ENCODE measurements around the gene CHD1L.
"Not testable (repeated sequence)": the region's sequence is repeated elsewhere in the genome, so short reads cannot be mapped to it uniquely, and the experiment has no call there.

Gene CHD1L

DNA sequence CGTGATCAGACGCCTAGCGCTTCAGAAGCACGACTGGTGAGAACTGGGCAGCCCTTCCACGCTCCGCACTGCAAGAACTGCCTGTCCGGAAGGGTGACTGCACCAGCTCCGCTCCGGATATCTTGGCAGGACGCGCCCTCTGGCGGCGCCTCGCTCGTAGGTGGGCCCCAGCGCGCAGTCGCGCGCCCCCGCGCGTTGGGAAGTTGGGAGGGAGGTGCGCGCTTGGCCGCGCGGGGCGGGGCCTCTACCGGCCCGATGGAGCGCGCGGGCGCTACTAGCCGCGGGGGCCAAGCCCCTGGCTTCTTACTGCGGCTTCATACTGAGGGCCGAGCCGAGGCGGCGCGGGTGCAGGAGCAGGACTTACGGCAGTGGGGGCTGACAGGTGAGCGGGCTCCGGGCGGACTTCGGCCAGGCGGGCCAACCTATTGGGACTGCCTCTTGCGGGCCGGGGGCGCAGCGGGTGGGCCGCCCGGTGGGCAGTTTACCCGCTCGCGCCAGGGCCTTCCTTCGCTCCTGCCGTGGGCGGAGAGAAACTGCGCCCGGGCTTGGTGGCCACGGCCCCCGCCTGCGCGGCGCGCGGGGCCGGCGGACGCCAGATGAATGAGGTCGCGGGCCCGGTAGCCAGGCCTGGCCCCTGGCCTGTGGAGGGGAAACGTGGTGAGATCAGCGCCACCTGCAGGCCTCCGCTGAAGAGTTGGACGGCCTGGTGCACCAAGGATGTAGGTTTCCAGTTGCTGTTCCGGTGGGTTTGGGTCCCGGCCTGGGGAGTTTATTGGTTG is at the start of gene CHD1L:
Gene CHD1L (plus strand): TSS at position 236 of the 779 bp plus-strand sequence. CDS start 20 bp downstream, at position 256.
- FAIRE-seq = no peak

DNA sequence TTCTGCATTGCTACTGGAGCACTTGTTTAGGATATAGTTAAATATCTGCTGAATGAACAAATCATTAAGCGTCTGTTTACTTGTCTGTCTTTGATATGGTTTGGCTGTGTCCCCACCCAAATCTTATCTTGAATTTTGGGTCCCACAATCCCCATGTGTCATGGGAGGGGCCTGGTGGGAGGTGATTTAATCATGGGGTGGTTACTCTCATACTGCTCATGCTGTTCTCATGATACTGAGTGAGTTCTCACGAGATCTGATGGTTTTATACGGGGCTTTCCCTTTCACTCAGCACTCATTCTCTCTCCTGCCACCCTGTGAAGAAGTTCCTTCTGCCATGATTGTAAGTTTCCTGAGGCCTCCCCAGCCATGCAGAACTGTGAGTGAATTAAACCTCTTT is 45.2 kb upstream of the CHD1L start:
- FAIRE-seq = not testable (repeated sequence)

DNA sequence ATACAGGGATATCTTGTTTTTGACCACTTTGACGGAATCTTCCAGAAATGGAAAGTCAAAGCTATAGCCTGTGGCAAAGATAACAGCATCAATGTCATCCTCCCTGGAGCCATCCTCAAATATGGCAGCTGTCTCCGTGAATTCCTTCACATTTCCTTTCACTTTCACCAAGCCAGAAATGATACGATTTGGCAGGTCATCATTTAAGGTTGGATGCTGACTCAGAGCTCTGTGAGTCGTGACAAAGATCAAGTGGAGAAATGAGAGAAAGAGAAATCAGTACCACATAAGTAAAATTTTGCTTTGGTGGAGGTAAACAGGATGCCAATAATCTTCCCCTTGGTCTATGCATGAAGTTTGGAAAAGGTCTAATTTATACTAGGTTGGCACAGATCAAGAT is 41.2 kb upstream of the CHD1L start:
- no peak for FAIRE-seq

DNA sequence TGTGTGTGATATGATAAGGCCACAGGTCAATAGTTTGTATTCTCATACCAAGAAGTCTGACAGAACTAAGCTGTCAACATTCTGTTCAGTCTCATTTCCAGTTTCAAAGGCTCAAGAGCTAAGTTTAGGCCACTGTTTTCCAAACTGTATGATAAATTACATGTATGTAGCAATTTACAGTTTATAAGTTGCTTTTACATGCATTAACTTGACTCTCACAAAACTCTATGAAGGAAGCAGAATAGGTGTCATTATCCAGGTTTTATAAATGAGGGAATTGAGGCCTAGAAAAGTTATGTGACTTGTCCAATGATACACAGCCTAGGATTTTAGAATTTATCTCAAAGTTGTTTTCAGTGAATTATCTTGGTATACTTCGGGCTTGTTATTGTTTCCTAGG is 40.7 kb upstream of the CHD1L start:
- FAIRE-seq = no peak

DNA sequence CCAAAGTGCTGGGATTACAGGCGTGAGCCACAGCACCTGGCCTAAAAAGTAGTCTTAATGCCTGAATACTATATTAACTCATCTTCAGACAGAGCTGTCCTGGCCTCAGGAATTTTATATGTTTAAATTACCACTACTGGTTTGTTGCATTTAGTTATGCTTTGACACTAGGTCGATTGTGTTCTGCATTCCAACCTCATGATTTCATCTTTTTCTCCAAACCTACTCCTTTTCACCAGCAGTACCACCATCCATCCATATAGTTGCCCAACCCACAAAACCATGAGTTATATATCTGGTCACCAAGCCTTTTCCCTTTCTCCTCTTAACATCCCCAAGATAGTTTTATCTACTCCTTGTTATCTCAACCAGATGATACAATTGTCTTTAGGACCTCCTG is 39.9 kb upstream of the CHD1L start:
- no peak for FAIRE-seq

DNA sequence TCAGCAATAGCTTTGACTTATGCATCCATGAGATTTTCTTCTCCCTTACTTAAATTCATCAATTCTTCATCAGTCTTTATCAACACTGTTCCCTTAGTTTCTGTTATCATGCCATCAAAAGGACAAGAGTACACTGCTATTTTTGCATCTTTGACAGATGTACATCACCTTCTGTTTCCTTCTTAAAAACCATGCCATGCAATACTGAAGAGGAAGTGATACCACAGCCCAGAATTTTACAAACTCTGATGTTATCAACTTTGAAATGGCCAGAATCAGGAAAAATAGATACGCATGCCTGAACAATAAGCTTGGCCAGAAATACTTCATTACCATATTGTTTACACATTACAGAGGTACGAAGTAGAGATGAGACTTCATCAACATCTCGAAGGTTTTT is 38.4 kb upstream of the CHD1L start:
- no peak for FAIRE-seq

DNA sequence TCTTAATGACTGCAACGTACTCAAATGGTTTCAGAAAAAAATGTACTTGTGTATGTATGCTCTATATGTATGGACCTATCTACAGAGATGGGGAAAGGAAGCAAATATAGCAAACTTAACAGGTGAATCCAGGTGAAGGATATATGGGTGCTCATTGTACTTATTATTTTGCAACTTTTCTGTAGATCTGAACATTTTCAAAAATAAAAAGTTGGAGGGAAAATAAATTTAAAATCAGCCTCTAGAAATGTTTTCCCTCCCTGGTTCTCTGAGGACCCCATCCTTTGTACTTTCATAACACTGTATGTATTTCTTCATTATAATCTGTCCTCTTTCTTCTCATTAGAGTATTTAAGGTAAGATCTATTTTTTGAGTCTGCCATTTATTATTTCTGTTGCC is 35.3 kb upstream of the CHD1L start:
- peak; percentile 59 for FAIRE-seq

DNA sequence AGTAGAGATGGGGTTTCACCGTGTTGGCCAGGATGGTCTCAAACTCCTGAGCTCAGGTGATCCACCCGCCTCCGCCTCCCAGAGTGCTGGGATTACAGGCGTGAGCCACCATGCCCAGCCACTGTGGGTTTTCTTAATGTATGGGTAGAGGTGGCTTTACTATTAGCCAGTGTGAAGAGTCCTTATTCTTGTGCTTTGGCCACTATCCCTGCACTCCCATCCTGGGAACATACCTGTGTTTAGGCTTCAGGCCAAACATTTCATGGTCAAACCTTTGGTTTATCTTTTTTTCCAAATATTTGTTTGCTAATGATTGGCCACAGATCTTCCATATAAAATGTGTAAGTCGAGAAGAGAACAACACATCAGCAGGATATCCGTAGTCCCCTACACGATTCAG is 33.9 kb upstream of the CHD1L start:
- no peak for FAIRE-seq

DNA sequence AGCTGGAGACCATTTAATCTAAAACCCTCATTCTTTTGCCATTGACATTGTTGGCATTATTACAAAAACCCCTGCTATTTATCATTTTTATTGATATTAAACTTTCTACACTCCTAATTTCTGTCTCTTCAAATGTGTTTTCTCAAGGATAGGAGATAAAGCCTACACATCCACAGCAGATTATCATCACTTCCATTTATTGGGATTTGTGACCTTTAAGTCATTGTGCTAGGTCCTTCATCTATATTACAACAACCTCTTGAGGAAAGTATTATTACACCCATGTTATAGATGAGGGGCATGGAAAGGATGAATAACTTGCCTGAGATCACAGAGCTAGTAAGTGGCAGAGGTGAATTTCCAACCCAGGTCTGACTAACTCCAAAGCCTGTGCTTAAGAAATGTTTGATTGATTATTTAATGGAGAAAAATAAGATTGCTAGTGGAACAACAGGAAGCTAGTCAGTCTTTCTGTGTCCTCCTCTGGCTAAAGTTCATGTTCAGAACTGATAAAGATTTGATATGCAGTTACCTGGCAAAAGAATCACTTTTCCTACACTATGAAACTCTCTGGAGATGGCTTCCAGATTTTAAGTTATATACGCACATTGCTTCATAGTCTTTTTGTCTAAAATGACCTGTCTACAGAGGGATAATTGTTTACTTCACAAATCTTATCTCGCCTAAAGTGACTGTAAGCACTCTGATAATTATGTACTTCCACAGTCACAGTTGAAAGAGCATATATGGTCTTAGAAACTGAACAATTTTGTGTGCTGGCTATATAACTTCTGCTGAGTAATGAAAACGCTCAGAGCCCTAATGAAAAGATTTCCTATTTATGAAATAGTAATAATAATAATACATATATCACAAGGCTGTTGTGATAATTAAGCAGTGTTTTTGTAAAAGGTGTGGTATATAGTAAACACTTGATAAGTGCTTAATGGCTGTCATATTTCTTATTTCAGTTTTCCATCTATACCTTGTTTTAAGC is 32.4 kb upstream of the CHD1L start:
- FAIRE-seq = no peak

DNA sequence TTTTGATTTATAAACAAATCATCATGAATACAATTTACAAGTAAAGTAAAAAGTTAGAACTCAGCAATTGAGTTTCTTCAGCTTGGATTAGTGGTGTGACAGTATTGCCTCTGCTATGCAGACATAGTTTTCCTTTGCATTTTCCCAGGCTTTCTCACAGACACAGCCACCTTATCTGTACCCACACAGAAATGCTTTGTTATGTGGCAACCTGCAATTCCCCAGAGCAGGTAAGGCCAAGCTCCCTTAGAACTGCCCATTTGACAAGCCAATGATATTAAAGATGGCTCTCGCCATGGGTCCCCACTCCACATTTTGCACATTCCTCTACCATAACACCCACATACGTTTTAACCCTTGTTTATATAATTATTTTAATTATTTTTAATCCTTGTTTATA is 31.5 kb upstream of the CHD1L start:
- no peak for FAIRE-seq

DNA sequence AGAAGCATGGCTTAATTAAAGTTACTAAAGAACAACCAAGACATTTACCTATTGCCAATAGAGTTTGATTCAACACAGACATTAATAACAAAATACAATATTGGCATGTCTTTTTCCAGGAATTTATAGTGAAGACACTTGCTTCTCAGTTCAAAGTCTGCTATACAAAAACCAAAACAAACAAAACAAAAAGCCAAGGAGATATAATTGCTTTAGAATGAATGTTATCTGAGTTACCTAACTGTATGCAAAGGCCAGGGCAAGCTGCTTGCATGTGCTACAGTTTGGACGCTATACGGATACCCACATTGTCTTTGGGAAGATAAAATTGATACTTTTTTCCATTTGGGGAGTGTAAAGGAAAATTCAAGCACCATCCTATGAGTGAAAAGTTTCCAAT is 30.9 kb upstream of the CHD1L start:
- no peak for FAIRE-seq

DNA sequence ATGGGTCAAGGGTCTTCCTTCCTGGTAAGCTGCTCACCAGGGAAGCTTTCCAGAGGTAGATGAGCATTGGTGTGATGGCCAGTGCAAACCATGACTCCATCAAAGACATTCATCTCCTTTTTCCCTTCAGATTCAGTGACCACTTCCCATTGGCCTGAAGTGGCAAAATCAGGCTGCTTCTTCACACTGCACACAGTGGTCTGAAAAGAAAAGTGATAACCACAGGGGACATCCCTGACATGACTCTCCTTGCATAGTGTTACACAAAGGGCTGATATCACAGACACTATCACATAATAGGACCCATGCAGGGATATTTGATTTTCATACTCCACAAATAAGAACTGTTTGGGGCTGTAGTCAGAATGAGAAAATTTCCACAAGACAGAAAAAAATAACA is 29.2 kb upstream of the CHD1L start:
- FAIRE-seq = no peak

DNA sequence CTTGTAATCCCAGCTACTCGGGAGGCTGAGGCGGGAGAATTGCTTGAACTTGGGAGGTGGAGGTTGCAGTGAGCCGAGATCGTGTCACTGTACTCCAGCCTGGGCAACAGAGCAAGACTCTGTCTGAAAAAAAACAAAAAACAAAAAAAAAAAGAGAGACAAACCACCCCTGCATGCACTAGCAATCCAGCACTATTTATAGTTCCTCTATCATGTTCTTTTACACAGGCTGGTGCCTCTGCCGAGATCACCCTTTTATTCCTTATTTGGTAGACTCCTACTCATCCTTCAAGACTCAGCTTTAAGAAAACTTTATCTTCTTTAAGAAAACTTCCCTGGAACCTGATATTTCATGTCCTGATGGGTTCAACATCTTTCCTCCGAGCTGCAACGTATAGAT is 28.2 kb upstream of the CHD1L start:
- no peak for FAIRE-seq

DNA sequence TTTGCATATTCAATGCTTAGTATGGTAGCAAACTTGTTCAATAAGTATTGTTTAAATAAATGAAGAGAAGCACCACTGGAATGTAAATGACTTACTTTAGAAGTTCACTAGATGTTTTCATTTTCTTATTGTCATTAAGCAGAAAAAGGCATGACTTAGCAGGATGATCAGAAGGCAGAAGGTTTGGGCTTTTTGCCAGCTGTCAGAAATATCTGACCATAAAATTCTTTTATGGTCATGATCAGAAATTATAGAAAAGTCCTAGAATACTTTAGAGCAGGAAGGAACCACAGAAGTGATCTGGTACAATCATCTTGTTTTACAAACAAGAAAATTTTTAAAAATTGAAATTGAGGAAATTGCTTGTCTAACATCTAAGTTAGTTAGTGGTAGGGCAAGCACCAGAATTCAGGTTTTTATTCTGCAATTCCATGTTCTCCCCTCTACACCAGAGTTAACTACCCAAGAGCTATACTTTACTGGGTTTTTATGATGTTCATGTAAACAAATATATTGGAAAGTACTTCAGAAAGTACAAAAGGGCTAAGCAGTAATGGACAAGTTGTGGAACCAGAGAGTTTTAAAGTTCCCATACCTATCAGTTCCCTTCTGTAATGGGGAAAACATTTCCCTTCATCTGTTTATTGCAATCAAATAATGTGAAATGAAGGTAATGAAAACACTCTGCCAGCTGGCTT is 27.5 kb upstream of the CHD1L start:
- peak; percentile 36 for FAIRE-seq

DNA sequence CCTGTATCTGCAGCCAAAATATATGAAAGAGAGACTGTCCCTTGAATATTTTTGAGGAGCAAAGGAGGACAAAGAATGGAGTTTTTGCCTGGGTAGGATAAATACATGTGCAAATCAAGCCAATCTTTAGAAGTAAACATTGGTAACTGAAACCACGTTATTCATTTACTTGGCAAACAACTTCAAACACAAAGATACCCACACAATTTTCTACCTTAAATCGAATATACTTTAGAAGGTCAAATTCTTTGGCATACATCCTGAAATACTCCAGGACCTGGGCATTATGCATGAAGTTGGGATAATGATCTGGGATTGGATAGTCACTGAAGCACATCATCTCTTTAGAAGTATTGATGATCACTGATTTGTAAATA is 27.0 kb upstream of the CHD1L start:
- FAIRE-seq = no peak

DNA sequence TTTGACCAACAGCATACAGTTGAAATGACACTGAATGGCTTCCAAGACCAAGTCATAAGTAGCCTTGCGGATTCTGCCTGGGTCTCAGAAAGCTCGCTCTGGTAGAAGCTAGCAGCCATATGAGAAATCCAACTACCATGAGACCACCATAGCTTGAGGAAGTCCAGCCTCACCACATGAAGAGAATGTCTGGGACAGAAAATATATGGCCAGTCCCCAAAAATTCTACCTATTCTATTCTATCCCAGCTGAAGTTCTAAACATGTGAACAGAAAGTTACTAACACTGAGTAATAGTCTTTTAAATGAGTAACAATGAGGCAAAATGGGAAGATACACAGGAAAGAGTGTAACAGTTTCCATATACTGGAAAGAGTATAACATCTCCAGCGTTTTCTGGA is 26.4 kb upstream of the CHD1L start:
- FAIRE-seq = no peak

DNA sequence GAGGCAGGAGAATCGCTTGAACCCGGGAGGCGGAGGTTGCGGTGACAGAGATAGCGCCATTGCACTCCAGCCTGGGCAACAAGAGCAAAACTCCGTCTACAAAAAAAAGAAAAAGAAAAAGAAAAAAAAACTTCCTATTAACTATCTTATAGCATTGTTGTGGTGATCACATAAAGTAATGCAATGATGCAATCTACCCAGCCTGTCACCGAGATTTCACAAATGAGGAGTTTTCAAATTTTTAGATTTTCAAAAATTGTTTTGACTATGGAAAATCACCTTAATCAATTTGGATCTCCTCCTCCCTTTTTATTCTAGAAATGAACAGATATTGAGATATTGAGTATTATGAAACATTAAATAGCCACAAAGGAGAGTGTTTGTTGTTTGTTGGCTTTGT is 25.3 kb upstream of the CHD1L start:
- no peak for FAIRE-seq

DNA sequence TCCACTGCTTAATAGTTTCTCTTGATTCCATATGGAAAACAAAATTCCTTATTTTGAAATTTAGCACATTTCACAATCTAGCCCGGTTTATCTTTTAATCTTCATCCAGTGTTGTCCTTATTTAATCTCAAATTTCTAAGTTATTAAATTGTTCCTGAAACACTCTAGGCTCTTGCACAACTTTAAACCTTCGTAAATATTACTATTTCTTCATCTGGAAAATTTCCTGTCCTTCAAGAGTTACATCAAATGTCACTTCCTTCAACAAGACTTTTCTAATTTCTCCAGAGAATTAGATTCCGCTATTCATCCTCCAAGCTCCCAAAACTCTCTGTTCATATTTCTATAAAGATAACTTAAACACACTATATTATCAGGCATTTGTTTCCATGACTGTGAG is 23.9 kb upstream of the CHD1L start:
- FAIRE-seq = no peak

DNA sequence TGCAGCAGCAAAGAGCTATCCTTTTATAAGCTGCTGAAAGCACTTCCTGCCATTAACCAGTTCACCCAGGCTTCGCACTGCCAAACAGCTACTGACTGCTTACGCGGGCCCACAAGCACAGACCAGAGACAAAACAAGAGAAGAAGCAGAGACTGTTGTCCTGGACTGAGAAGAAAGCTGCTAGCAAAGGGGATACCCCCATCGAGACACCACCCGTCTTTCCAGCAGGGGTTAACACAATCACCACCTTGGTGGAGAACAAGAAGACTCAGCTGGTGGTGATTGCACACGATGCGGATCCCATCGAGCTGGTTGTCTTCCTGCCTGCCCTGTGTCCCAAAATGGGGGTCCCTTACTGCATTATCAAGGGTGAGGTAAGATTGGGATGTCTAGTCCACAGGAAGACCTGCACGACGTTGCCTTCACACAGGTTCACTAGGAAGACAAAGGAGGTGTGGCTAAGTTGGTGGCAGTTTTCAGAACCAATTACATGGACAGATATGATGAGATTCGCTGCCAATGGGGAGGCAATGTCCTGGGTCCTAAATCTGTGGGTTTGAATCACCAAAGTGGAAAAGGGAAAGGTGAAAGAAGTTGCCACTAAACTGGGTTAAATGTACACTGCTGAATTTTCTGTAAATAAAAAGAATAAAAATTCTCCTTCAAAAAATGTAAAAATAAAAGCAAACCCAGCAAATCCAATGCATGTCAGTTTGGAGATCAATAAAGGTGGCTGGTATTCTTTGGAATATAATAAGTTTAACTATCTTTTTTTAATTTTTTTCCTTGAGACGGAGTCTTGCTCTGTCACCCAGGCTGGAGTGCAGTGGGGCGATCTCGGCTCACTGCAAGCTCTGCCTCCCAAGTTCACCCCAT is 18.5 kb upstream of the CHD1L start:
- no peak for FAIRE-seq

DNA sequence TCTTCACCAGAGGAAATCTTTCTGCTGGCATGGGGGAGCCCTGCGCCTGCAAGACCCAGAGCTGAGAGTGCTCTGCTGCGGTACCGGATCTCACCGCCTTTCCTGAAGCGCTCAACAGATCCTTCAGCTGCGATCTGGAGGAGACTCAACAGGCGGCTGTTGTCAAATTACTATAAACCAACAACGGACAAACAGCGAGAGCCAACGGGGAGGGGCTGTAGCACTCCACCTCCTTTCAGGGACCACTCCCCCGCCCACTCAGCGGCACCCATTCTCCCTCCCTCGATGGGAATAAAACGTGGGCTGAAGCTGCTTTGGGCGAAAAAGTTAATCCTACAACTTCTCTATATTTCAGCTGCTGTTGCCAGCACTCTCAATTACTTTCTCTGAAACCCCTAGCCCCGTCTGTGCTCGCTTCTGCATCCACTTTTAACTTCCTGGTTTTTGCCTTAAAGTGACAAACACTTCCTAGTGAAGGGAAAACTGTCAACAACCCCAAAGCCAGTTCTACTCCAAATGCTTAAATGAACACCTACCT is 17.2 kb upstream of the CHD1L start, which contains the start of gene FMO5:
Gene FMO5 (minus strand): TSS at position 147 of the 538 bp plus-strand sequence. CDS start 310 bp downstream, outside the sequence.
- no peak for FAIRE-seq

DNA sequence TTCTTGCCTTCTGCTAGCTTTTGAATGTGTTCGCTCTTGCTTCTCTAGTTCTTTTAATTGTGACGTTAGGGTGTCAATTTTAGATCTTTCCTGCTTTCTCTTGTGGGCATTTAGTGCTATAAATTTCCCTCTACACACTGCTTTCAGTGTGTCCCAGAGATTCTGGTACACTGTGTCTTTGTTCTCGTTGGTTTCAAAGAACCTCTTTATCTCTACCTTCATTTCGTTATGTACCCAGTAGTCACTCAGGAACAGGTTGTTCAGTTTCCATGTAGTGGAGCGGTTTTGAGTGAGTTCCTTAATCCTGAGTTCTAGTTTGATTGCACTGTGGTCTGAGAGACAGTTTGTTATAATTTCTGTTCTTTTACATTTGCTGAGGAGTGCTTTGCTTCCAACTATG is 11.5 kb upstream of the CHD1L start:
- not testable (repeated sequence) for FAIRE-seq

DNA sequence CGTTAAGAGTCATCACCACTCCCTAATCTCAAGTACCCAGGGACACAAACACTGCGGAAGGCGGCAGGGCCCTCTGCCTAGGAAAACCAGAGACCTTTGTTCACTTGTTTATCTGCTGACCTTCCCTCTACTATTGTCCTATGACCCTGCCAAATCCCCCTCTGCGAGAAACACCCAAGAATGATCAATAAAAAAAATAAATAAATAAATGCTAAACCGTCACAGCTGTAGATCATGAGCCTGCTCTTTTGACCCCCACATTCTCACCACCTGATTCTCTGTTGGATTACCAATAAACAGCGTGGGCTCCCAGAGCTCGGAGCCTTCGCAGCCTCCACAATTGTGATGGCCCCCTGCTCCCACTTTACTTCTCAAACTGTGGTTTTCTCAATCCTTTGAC is 8.6 kb upstream of the CHD1L start:
- not testable (repeated sequence) for FAIRE-seq
